Keratinocyte (primary cell): Measurements from ENCODE around the gene COPA. TPM values are rescaled to one million over a fixed set of nuclear protein-coding genes. Genes with fewer than 3 reads are reported as not detected.

ENCODE experiments used
- DNase-seq: peaks from one replicate; pipeline ENCODE4 v3.0.0-alpha.2; 2011; ENCODE audit warnings: low read depth, missing footprints, low spot score
- FAIRE-seq: peaks from 2 replicates; lab custom pipeline; 2011; peaks lifted over from hg19 to GRCh38; lab: Jason Lieb, UNC
- H2AFZ ChIP-seq: 2 replicates; pipeline ENCODE4 v1.6.0; 2012; ENCODE audit warnings: low read length, control low read depth, inconsistent platforms; ENCODE audit not compliant: control insufficient read depth
- H3K27ac ChIP-seq: 2 replicates; pipeline ENCODE4 v1.5.1; 2011; ENCODE audit warnings: low read length; ENCODE audit not compliant: control insufficient read depth, insufficient read depth
- H3K27me3 ChIP-seq: 3 replicates; pipeline ENCODE4 v1.6.0; 2011; ENCODE audit warnings: low read length; ENCODE audit not compliant: control insufficient read depth, insufficient read depth; ENCODE audit errors: extremely low read depth
- H3K36me3 ChIP-seq, 2 experiments: 2 replicates in 1 of 2; 3 replicates in 1 of 2; pipeline ENCODE4 v1.5.1; 2011; ENCODE audit warnings: low read length in 2 of 2, mild to moderate bottlenecking in 1 of 2; ENCODE audit not compliant: control insufficient read depth in 2 of 2, insufficient read depth in 2 of 2; ENCODE audit errors: extremely low read depth in 1 of 2
- H3K4me1 ChIP-seq: 3 replicates; pipeline ENCODE4 v1.5.1; 2011; ENCODE audit warnings: low read length; ENCODE audit not compliant: control insufficient read depth, insufficient read depth; ENCODE audit errors: extremely low read depth
- H3K4me2 ChIP-seq: 3 replicates; pipeline ENCODE4 v1.6.0; 2011; ENCODE audit warnings: low read depth, low read length; ENCODE audit not compliant: control insufficient read depth, insufficient read depth; ENCODE audit errors: extremely low read depth
- H3K4me3 ChIP-seq, 3 experiments: fragments of 200-600 bp in 1 of 3; sonication (generic) in 1 of 3; 2 replicates in 2 of 3; 3 replicates in 1 of 3; pipeline ENCODE4 v1.5.1; 2011 to 2016; ENCODE audit warnings: low read length in 3 of 3, mild to moderate bottlenecking in 3 of 3, control low read depth in 2 of 3, inconsistent platforms in 1 of 3, low read depth in 1 of 3, mixed read lengths in 1 of 3, mixed run types in 1 of 3, moderate library complexity in 1 of 3; ENCODE audit not compliant: control insufficient read depth in 2 of 3, insufficient read depth in 2 of 3; ENCODE audit errors: extremely low read depth in 1 of 3
- H3K79me2 ChIP-seq: 2 replicates; pipeline ENCODE4 v1.6.0; 2012; ENCODE audit warnings: low read length; ENCODE audit not compliant: control insufficient read depth, insufficient read depth
- H3K9ac ChIP-seq: 3 replicates; pipeline ENCODE4 v1.6.0; 2011; ENCODE audit warnings: low read length; ENCODE audit not compliant: control insufficient read depth, insufficient read depth; ENCODE audit errors: extremely low read depth
- H3K9me1 ChIP-seq: 3 replicates; pipeline ENCODE4 v1.6.0; 2011; ENCODE audit warnings: low read length; ENCODE audit not compliant: control insufficient read depth, insufficient read depth; ENCODE audit errors: extremely low read depth
- H3K9me3 ChIP-seq: 2 replicates; pipeline ENCODE4 v1.5.1; 2012; ENCODE audit warnings: low read depth, low read length; ENCODE audit not compliant: control insufficient read depth
- H4K20me1 ChIP-seq: 3 replicates; pipeline ENCODE4 v1.6.0; 2011; ENCODE audit warnings: low read length; ENCODE audit not compliant: control insufficient read depth, insufficient read depth; ENCODE audit errors: extremely low read depth
- CTCF ChIP-seq, 3 experiments: IDR thresholded peaks in 1 of 3; conservative IDR thresholded peaks in 1 of 3; optimal IDR thresholded peaks in 1 of 3; 2 replicates in 2 of 3; 3 replicates in 1 of 3; pipeline versions ENCODE3 to v1.5.1; 2011; ENCODE audit warnings: low read length in 3 of 3, mild to moderate bottlenecking in 3 of 3, moderate library complexity in 2 of 3, control low read depth in 1 of 3, inconsistent platforms in 1 of 3; ENCODE audit not compliant: insufficient read depth in 2 of 3; ENCODE audit errors: extremely low read depth in 1 of 3
- EZH2 ChIP-seq: IDR thresholded peaks from one replicate; pipeline ENCODE4 v1.6.1; 2012; ENCODE audit warnings: inconsistent platforms, mild to moderate bottlenecking, low read length, moderate library complexity
- dilution Hi-C: fragments of 300-500 bp; cut with MboI; formaldehyde crosslinking; loops from one replicate; pipeline ENCODE4 v1.7.0; 2020; ENCODE audit warnings: low sequenced_read_pairs; ENCODE audit not compliant: extremely low pct_ligation_motif_present
- polyA plus RNA-seq, 5 experiments: library from polyadenylated mRNA; depleted of rRNA in 3 of 5; stranded (reverse) in 3 of 5; stranded (forward) in 1 of 5; unstranded in 1 of 5; fragments of >200 nt; gene quantifications; 1 replicate in 1 of 5; 2 replicates in 3 of 5; 3 replicates in 1 of 5; pipeline versions ENCODE4 v1.2.1 to v1.2.3, GENCODE V29; 2011 to 2012; ENCODE audit warnings: missing spikeins in 2 of 5, low read depth in 1 of 5, low replicate concordance in 1 of 5

The COPA gene
- polyA plus RNA-seq, 1 donor (not counting 4 experiments of a cell fraction or from before 2014, with no cell fraction given), result 169 TPM

- H3K27me3 ChIP-seq, result no peaks in the 10 kb centered on the region
- no peak overlapping the region for H3K4me3 ChIP-seq
- H3K79me2 ChIP-seq, result peaks cover 10% of the 10 kb centered on the region
- H3K9me3 ChIP-seq, result no peaks in the 10 kb centered on the region
- TF ChIP-seq EZH2 (no peak), CTCF (optimal IDR thresholded peaks at IDR 0.05 in 1 of 3, IDR thresholded peaks at IDR 0.05 in 1 of 3, conservative IDR thresholded peaks at IDR 0.05 in 1 of 3; ENCODE audit: extremely low read depth in 1 of 3, insufficient read depth in 2 of 3, low read length in 3 of 3) (no peak)
- dilution Hi-C loops, result no loop called here
- peaks cover 27 to 39% of the 10 kb centered on the region in 2 experiments for H3K36me3 ChIP-seq
- FAIRE-seq (no peak), DNase-seq (no peak)
- H3K4me1 ChIP-seq, result no peaks in the 10 kb centered on the region
- H3K27ac ChIP-seq, result no peak overlapping the region
- H3K4me2 ChIP-seq, result no peak overlapping the region
- peaks cover 4% of the 10 kb centered on the region for H4K20me1 ChIP-seq
- H3K9me1 ChIP-seq, result no peaks in the 10 kb centered on the region
- H2AFZ ChIP-seq, result no peak overlapping the region
- H3K9ac ChIP-seq, result no peak overlapping the region
Measured at GRCh38 chr1:160332516-160332915, 10.5 kb downstream of the COPA start.

GRCh38 chr1:160330119-160330518, 12.9 kb downstream of the COPA start:
- FAIRE-seq (no peak), DNase-seq (no peak)
- H3K9me3 ChIP-seq, result no peaks in the 10 kb centered on the region
- H3K27me3 ChIP-seq, result no peaks in the 10 kb centered on the region
- peaks cover 5% of the 10 kb centered on the region for H3K79me2 ChIP-seq
- H4K20me1 ChIP-seq, result peaks cover 4% of the 10 kb centered on the region
- no peak overlapping the region for H3K4me3 ChIP-seq
- dilution Hi-C loops, result no loop called here
- no peak overlapping the region for H3K27ac ChIP-seq
- no peak overlapping the region for H3K9ac ChIP-seq
- H3K4me2 ChIP-seq, result no peak overlapping the region
- no peaks in the 10 kb centered on the region for H3K4me1 ChIP-seq
- peaks cover 36 to 45% of the 10 kb centered on the region in 2 experiments for H3K36me3 ChIP-seq
- no peak overlapping the region for H2AFZ ChIP-seq
- no peaks in the 10 kb centered on the region for H3K9me1 ChIP-seq
- TF ChIP-seq EZH2 (no peak), CTCF (optimal IDR thresholded peaks at IDR 0.05 in 1 of 3, IDR thresholded peaks at IDR 0.05 in 1 of 3, conservative IDR thresholded peaks at IDR 0.05 in 1 of 3; ENCODE audit: extremely low read depth in 1 of 3, insufficient read depth in 2 of 3, low read length in 3 of 3) (no peak)
